ENCODE data around the gene RAB20.
"Not testable (repeated sequence)": the region's sequence is repeated elsewhere in the genome, so short reads cannot be mapped to it uniquely, and the experiment has no call there.

Gene RAB20

GRCh38 chr13:110554227-110554836, 7.2 kb downstream of the RAB20 start:
- DNase-seq, result no peak

DNA sequence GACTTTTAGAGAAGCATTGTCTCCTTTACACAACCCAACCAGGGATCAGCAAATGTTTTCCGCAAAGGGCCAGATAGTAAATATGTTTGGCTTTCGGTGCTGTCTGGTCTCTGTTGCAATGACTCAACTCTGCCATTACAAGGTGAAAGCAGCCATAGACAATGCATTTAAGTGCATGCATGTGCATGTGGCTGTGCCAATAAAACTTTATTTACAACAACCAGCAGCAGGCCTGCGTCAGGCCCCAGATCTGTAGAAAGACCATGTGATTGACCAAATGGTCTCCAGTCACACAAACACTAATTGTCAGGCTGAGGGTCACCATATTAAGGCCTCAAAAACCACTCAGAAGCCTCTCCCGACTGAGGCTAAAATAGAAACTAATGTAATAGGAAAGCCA, 8.1 kb downstream of the RAB20 start:
- no peak for DNase-seq

DNA sequence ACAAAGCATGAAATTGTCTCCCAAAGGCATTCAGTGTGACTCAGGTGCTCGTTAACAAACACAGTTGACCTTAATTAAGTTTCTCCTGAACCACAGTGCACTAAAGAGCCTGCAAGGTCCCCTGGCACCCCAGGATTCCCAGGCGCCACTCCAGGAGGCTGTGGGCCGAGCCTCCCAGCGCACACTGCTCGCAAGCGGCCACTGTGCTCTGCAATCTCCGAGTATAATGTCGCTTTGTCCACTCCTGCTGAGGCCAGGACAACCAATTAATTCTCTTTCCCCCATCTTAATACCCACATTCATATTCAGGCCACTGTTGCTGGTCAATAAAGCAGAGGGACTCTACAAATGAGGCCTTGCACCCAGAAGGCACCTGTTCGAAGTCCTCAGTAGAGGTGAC, 8.8 kb downstream of the RAB20 start:
- no peak for DNase-seq

GRCh38 chr13:110551284-110551683, 10.2 kb downstream of the RAB20 start:
- no peak for DNase-seq

GRCh38 chr13:110549795-110550160, 11.7 kb downstream of the RAB20 start:
- no peak for DNase-seq

DNA sequence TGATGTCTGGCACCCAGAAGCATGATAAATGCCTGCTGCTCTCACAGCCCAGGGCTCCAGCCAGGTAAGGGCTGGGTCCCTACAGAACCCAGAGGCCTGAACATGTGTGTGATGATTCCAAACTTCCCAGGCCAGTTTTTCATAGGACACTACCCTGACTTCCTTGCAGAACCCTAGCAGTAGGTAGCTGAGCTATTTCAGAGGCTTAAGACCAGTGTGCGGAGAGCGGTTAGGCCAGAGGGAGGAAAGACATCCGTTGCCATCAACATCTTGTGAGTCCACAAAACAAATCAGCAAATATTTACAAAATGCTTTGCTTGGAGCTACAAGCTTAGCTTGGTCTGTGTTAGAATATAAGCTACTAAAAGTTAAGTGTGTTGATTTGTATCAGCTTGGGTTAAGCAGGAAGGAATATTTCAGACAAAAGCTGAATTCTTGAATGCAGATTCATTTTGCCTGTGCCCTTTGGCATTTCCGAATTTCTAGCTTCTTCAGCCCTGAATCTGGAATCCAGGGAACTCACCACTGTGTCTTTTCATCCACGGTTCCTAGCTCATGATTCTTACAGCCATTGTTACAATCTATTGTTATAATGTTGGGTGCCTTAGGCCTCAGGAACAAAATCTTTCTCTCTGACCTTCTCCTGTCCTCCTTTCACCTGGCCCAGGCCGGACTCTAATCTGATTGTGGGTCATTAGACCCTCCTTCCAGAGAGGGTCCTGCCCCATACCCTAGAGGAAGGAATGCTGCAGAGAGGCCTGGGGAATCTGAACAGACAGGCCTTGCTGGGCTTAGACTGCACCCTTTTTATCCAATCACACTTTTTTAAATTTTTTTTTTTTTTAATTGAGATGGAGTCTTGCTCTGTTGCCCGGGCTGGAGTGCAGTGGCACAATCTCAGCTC, 12.4 kb downstream of the RAB20 start:
- DNase-seq, result no peak

GRCh38 chr13:110546926-110547325, 14.6 kb downstream of the RAB20 start:
- DNase-seq, result no peak

DNA sequence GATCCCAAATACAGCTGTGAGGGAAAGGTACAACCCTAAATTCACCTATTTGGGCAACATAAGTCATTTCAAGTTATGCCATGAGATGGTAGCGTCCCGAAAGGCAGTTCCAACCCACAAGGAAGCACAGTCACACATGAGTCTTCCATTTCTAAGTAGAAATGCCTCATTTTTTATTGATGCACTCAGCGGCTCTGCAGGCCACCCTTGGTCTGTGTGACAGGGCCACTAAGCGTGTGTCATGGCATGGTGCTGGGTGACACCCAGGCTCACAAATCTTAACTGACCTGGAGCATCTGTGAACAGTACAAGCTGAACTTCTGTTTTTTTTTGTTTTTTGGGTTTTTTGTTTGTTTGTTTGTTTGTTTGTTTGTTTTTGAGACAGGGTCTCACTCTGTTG, 15.1 kb downstream of the RAB20 start:
- no peak for DNase-seq

- DNase-seq, result no peak
These were observed 19.2 kb downstream of the RAB20 start for GRCh38 chr13:110542169-110542796.

- DNase-seq, result no peak
These were observed 20.0 kb downstream of the RAB20 start for GRCh38 chr13:110541526-110541920.

DNA sequence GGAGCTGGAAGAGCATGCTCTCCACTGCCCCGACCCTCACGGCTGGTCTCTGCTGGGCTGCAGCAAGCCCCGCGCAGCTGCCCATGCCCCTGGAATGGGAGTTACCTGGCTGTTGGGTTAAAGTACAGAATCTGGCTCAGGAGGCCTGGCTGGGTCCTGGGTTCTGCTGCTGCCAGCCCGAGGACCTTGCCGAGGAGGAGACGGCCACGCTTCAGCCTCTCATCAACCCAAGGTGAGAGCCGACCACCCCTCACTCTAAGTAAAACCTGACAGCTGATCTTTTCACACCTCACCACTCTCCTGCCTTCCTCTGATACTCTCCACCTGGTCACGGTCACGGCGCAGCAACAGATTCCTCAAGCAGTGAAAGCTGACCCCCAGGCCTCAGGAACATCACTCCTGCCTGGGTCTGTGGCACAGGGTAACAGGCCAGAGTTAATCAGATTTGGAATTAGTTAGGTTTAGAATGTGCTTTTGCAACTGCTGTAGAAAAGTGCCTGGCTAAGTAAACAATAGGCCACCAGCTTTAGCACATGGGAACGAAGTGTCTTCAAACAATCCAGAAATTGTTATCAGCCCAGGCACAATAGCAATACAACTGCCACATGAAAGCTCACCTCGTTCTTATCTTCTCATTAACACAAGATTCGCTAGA, 20.5 kb downstream of the RAB20 start:
- DNase-seq, result no peak

DNA sequence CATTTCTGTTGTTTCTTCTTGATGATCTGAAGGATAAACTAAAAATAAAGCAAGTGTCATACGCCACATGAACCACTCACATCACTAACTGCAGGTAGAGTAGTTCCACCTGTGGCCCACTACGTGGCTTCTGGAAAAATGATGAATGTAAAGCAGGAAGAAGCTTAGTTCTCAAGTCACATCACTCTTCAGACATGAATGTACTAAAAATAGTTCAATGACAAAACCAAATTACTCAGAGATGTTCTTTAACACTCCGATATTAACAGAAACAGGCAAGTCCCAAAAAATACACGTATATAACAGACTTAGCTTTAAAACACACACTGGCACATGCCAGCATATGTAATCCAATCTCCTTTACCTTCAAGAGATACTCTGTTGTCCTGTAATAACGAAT, 21.6 kb downstream of the RAB20 start:
- no peak for DNase-seq

GRCh38 chr13:110538632-110539031, 22.9 kb downstream of the RAB20 start:
- DNase-seq, result no peak

- DNase-seq, result peak; percentile 29 to 75
These were observed 25.4 kb downstream of the RAB20 start for GRCh38 chr13:110536006-110536693.

DNA sequence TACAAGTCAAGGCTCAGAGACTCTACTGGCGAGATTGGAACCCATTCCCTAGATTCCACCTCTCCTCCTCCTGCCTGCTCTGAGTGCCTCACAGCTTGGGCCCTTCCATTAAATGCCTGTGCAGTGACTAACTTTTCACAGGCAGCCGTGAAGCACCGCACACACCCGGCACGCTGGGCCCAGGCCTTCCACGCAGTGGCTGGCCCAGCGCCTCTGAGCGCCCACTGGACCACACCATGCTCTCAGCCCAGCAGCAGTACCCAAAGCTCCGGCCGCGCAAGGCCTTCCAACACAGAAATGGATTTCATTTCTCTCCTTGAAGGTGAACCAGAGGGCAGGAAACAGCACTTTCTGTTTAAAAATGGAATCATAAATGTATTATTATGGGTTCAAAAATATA, 26.0 kb downstream of the RAB20 start:
- no peak for DNase-seq

GRCh38 chr13:110533771-110534670, 27.5 kb downstream of the RAB20 start:
- no peak for DNase-seq

DNA sequence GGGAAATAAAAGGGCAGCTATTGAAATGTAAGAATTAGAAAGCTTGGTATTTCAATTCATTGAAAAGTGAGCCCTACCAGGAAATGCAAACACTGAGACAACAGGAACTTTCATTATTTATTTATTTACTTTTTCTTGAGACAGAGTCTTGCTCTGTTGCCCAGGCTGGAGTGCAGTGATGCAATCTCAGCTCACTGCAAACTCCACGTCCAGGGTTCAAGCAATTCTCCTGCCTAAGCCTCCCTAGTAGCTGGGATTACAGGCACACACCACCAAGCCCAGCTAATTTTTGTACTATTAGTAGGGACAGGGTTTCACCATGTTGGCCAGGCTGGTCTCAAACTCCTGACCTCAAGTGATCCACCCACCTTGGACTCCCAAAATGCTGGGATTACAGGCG, 29.3 kb downstream of the RAB20 start:
- DNase-seq, result not testable (repeated sequence)

DNA sequence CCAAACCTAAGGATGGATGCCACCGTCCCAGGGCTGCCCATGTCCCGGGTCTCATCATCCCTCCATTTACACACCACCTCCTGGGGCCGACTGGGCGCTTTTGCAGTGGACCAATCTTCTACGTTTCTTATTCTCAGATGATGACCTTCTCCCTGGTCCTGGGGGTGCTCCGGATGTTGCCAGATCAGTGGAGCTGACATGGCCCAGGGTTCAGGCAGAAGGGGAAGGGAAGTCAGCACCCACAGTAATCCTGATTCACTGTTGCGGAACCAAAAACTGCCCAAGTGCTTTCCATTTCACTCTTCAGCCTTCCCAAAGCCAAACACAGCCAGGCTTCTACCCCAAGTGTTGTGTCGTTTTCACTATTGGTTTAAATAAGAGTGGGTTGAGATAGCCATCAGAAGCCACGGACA, 29.8 kb downstream of the RAB20 start:
- no peak for DNase-seq

DNA sequence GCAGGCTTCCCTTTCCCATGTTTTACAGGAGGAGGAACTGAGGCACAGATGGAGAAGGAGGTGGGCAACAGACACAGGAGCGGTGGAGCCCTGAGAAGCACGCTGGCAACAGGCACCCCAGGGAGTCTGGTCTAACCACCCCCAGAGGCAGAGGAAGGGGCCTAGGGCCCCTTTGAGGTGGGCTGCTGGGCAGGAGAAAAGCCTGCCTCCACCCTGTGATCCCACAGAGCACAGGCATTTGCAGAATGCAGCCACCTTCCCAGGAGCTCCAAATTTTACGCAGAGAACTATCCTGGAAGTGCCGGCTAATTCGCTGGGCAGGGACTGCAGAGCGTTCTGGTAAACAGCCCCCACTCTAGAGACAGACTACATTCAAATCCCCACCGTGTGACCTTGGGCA, 30.4 kb downstream of the RAB20 start:
- DNase-seq, result no peak

DNA sequence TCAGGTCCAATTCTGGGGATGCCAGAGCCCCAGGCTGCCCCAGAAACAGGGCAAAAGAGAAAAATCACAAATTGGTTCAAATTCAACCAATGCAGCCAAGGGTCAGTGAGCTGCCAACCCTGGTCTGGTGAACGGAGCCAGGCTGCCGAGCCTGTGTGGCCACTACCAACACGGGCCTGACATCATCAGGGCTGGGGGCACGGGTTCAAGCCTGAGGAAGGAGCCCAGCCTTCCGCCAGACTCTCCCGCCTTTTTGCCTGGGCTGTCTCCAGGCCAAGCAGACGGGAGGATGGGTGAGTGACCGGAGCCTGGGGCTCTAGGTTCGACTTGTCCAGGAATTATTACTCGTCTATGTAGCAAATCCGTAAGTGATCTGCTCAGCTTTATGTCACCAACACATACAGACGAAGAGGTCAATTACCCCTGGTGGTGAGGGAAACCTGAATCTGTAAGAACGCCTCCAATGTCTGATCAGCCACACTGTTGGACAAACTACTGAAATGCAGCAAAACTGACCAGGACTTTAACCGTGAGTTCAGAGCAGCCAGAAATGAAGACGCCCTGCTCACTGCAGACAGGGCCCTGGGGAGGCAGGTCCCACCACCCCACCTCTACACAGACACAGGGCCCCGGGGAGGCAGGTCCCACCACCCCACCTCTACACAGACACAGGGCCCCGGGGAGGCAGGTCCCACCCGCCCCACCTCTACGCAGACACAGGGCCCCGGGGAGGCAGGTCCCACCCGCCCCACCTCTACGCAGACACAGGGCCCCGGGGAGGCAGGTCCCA, 31.8 kb downstream of the RAB20 start:
- no peak for DNase-seq

- no peak for DNase-seq
These were observed 32.6 kb downstream of the RAB20 start for GRCh38 chr13:110528911-110529310.

All from CD4-positive, alpha-beta T cell treated with Interleukin-1 beta for 1 hour (primary cell).